OCI-M2 (cell line): ENCODE measurements around the gene NPAS2.

Source experiments
- DNase-seq: peaks from one replicate; lab custom pipeline; 2025; ENCODE audit not compliant: unreplicated experiment; lab: John Stamatoyannopoulos, UW

NPAS2 gene

GRCh38 chr2:100938031-100939026 lies 118.4 kb downstream of the NPAS2 start:
- DNase-seq = no peak

- DNase-seq = no peak
Observed at GRCh38 chr2:100939445-100939844, 119.5 kb downstream of the NPAS2 start.

- no peak for DNase-seq
Observed at GRCh38 chr2:100940240-100940639, 120.3 kb downstream of the NPAS2 start.

- DNase-seq = no peak
Observed at GRCh38 chr2:100940766-100941645, 121.1 kb downstream of the NPAS2 start.

- no peak for DNase-seq
Observed at GRCh38 chr2:100941646-100942240, 121.8 kb downstream of the NPAS2 start.

GRCh38 chr2:100944617-100945432 lies 124.9 kb downstream of the NPAS2 start:
- DNase-seq = no peak

GRCh38 chr2:100945433-100945740 lies 125.4 kb downstream of the NPAS2 start:
- no peak for DNase-seq

GRCh38 chr2:100945930-100946607 lies 126.1 kb downstream of the NPAS2 start:
- DNase-seq = no peak

GRCh38 chr2:100948942-100949811 lies 129.2 kb downstream of the NPAS2 start:
- no peak for DNase-seq

GRCh38 chr2:100952512-100952911 lies 132.6 kb downstream of the NPAS2 start:
- DNase-seq = no peak

- DNase-seq = no peak
Observed at GRCh38 chr2:100953406-100954043, 133.6 kb downstream of the NPAS2 start.

- DNase-seq = no peak
Observed at GRCh38 chr2:100954044-100954420, 134.1 kb downstream of the NPAS2 start.

- no peak for DNase-seq
Observed at GRCh38 chr2:100955226-100955625, 135.3 kb downstream of the NPAS2 start.

- no peak for DNase-seq
Observed at GRCh38 chr2:100956081-100956480, 136.1 kb downstream of the NPAS2 start.

GRCh38 chr2:100957996-100958653 lies 138.2 kb downstream of the NPAS2 start:
- no peak for DNase-seq

GRCh38 chr2:100959225-100959880 lies 139.4 kb downstream of the NPAS2 start:
- DNase-seq = no peak

- no peak for DNase-seq
Observed at GRCh38 chr2:100960688-100961087, 140.7 kb downstream of the NPAS2 start.
